ENCODE data around the gene CTSC. TPM values are rescaled to one million over a fixed set of nuclear protein-coding genes. Genes with fewer than 3 reads are reported as not detected.

The CTSC gene
- total and polyA plus RNA-seq, 11 donors, result 8.9 to 289 (median 19.2) TPM

DNA sequence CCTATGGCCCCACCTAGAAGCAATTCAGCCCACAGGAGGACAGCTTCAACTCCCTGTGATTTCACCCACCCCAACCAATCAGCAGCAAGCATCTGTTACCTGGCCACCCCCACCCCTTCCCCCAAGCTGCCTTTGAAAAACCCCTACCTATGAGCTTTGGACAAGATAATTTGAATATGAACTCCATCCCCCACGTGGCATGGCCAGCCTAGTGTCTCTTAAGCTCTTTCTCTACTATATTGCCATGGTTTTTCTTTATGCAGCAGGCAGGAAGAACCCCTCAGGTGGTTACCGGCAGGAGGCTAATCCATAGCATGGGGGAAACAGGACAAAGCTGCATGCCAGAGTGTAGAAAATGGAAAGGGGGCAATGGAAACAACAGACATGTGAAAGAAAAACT is 29.0 kb downstream of the CTSC start:
- Histone ChIP-seq H3K27me3 (no peaks in the 10 kb centered on the region), H3K4me3 (no peak overlapping the region), H3K27ac (no peak overlapping the region), H3K9me3 (no peaks in the 10 kb centered on the region), H3K4me1 (peaks cover 0 to 6% (median 0%) of the 10 kb centered on the region in 12 donors), H3K36me3 (peaks cover 0 to 84% (median 0%) of the 10 kb centered on the region in 9 donors)
- ATAC-seq (no peak), DNase-seq (no peak)
- no peak for TF ChIP-seq POLR2A (IDR thresholded peaks at IDR 0.05)
- TF ChIP-seq, protein P1, sequence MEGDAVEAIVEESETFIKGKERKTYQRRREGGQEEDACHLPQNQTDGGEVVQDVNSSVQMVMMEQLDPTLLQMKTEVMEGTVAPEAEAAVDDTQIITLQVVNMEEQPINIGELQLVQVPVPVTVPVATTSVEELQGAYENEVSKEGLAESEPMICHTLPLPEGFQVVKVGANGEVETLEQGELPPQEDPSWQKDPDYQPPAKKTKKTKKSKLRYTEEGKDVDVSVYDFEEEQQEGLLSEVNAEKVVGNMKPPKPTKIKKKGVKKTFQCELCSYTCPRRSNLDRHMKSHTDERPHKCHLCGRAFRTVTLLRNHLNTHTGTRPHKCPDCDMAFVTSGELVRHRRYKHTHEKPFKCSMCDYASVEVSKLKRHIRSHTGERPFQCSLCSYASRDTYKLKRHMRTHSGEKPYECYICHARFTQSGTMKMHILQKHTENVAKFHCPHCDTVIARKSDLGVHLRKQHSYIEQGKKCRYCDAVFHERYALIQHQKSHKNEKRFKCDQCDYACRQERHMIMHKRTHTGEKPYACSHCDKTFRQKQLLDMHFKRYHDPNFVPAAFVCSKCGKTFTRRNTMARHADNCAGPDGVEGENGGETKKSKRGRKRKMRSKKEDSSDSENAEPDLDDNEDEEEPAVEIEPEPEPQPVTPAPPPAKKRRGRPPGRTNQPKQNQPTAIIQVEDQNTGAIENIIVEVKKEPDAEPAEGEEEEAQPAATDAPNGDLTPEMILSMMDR (IDR thresholded peaks at IDR 0.05), result no peak
- intact Hi-C loops (cut with DNase I), result no loop called here
- 67 to 73% (median 69%) methylated on average over 2 of the region's 2 CpGs for whole genome bisulfite sequencing, 4 donors

DNA sequence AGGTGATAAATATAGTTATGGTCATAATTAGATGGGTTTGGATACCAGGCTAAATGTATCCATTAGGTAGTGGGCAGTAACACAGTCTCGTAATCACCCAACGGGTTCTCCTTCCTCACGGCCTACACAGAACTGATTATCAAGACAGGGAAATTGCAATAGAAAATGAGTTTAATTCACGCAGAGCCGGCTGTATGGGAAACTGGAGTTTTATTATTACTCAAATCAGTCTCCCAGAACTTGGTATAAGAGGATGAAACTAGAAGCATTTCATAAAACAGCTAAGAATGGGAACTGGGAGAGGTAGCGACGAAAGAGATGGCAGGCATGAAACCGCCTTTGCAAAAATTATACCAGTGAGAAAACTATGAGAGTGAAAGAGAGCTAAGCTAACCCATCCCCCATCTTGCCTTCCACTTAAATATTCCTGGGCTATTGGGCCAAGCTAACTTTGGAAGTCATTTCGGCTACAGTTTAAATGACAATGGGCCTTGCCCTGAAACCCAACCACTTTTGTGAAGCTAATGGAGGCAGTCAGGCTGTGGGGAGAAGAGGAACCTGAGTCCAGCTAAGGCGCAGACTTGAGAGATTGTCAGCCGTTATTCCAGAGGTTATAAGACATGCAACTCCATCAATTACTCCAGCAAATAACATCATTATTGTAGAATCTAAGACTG is 29.6 kb downstream of the CTSC start:
- intact Hi-C loops (cut with DNase I), result no loop called here
- H3K27me3 ChIP-seq, result no peaks in the 10 kb centered on the region
- ATAC-seq (no peak), DNase-seq (no peak)
- no peak for TF ChIP-seq POLR2A (IDR thresholded peaks at IDR 0.05)
- TF ChIP-seq, protein P1 (IDR thresholded peaks at IDR 0.05), result no peak
- no peak overlapping the region for H3K4me3 ChIP-seq
- H3K4me1 ChIP-seq, result peaks cover 0 to 11% (median 0%) of the 10 kb centered on the region in 12 donors
- WGBS, 4 donors, result 94 to 96% (median 96%) methylated on average over 11 of the region's 11 CpGs
- peaks cover 0 to 91% (median 0%) of the 10 kb centered on the region in 9 donors for H3K36me3 ChIP-seq
- H3K9me3 ChIP-seq, result no peaks in the 10 kb centered on the region
- no peak overlapping the region for H3K27ac ChIP-seq

DNA sequence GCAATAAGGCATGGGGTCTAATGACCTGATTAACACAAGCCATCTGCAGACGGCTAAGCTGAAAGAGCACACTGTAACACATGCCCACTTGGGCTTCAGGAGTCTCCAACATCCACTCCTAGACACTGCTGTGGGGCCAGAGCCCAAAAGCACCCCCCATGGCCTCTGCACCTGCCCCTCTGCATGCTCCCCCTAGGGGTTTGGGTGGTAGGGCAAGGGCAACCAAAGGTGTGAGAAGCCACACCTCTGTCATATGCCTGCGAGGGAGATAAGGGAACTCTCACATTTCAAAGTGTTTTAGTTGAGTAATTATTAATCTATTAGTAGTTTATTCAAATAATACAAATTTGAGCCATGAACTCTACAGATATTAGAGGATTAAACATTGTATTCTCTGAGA is 30.8 kb downstream of the CTSC start:
- peaks cover 0 to 14% (median 0%) of the 10 kb centered on the region in 12 donors for H3K4me1 ChIP-seq

DNA sequence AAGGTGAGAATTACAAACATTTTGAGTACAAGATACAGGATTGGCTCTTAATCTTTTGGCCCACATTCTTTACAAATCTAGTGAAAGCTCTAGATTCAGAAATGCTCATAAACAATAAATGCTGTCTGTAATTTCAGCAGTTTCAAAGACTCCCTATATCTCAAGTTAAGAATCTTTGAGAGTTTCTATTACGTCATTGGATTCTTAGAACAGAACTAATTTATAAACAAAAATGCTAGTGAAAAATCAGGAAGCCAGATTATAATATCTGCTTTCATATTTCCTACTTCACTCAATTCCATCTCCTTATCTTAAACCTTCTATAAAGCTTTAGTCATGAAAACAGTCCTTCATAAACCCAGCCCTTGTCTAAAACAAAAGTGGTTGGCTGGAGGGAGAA is 32.1 kb downstream of the CTSC start:
- H3K36me3 ChIP-seq, result peaks cover 0 to 73% (median 0%) of the 10 kb centered on the region in 9 donors
- 88 to 99% (median 93%) methylated on average over 1 of the region's 1 CpG for WGBS, 4 donors
- no peak for ATAC-seq

More for the DNA sequence above, 30.8 kb downstream of the CTSC start:
- no peak for TF ChIP-seq POLR2A (IDR thresholded peaks at IDR 0.05)
- TF ChIP-seq, protein P1 (IDR thresholded peaks at IDR 0.05), result no peak
- DNase-seq (no peak), ATAC-seq (no peak)
- Histone ChIP-seq H3K27ac (no peak overlapping the region), H3K9me3 (no peaks in the 10 kb centered on the region), H3K36me3 (peaks cover 0 to 85% (median 0%) of the 10 kb centered on the region in 9 donors), H3K4me3 (no peak overlapping the region), H3K27me3 (no peaks in the 10 kb centered on the region)
- intact Hi-C loops (cut with DNase I), result no loop called here
- 86 to 97% (median 94%) methylated on average over 2 of the region's 2 CpGs for WGBS, 4 donors

More for the DNA sequence above, 32.1 kb downstream of the CTSC start:
- H3K27me3 ChIP-seq, result no peaks in the 10 kb centered on the region
- no peak for DNase-seq
- H3K4me1 ChIP-seq, result peaks cover 0 to 14% (median 0%) of the 10 kb centered on the region in 12 donors
- TF ChIP-seq, protein P1 (IDR thresholded peaks at IDR 0.05), result no peak
- TF ChIP-seq POLR2A (IDR thresholded peaks at IDR 0.05), result no peak
- intact Hi-C loops (cut with DNase I), result no loop called here
- no peak overlapping the region for H3K27ac ChIP-seq
- no peak overlapping the region for H3K4me3 ChIP-seq
- no peaks in the 10 kb centered on the region for H3K9me3 ChIP-seq
